Activated CD4-positive, CD25-positive, alpha-beta regulatory T cell treated with anti-CD3 and anti-CD28 coated beads, Interleukin-2, amount 50 U/mL, for 16 hours (primary cell): ENCODE measurements around the gene SUGP2.

Experiments used
- DNase-seq: peaks from one replicate; pipeline ENCODE4 v3.0.0-alpha.2; 2020; ENCODE audit warnings: low read depth, low spot score

The SUGP2 gene

GRCh38 chr19:19033426-19034203, at the start of gene SUGP2, which contains the start of gene ARMC6:
Gene SUGP2, minus strand, starts transcription at chr19:19033517. Its CDS starts 2,446 bp downstream, at chr19:19031071.
Gene ARMC6, plus strand, starts transcription at chr19:19033603. Its CDS starts 607 bp downstream, at chr19:19034210.
- DNase-seq, result peak; percentile 78

DNA sequence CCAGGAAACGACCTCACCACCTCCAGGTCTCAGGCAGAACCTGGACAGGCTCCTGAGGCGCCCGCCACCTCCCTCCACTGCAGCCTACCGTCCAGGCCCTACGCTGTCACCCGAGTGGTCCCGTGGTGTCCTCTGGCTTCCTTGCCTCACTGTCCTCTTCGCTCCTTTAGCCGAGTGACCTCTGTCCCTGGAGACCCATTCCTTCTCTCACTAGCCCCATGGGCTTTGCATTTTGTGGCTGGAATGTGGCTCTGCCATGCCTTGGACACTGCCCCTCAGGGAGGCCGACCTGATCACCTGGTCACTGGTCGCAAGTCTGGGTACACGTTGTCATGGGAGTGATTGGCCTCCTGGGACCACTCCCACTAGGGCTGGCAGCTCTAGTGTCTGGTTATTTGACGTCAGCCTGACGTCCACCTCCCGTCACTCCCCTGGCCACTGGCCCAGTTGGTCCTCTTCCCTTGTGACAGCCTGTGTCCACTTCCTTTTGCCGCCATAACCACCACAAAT, 48.4 kb upstream of the SUGP2 start:
- DNase-seq, result no peak

DNA sequence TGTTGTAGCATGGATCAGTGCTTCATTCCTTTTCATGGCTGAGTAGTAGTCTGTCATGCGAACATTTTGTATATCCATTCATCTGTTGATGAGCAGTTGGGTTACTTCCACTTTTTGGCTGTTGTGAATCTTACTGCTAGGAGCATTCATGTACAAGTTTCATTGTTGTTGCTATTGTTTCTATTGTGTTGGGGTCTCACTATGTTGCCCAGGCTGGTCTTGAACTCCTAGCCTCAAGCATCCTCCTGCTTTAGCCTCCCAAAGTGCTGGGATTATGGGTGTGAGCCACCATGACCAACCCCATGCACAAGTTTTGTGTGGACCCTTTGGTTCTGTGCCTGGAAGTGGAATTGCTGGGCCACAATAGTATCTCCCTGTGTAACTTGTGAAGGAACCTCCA, 46.3 kb upstream of the SUGP2 start:
- no peak for DNase-seq

GRCh38 chr19:19078801-19079200, 45.5 kb upstream of the SUGP2 start:
- DNase-seq, result no peak

DNA sequence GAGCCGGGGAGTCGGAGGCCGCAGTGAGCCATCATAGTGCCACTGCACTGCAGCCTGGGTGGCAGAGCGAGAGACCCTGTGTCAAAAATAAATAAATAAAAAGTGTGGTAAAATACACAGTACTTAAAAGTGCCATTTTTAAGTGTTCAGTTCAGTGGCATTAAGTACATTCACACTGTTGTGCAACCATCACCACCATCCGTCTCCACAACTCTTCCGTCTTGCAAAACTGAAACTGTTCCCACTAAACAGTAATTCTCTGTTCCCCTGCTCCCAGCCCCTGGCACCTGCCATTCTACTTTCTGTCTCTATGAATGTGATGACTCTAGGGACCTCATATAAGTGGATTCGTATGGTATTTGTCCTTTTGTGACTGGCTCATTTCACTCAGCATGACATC, 43.8 kb upstream of the SUGP2 start:
- no peak for DNase-seq

GRCh38 chr19:19076476-19076875, 43.2 kb upstream of the SUGP2 start:
- no peak for DNase-seq

- no peak for DNase-seq
Measured at GRCh38 chr19:19075126-19075525, 41.8 kb upstream of the SUGP2 start.

DNA sequence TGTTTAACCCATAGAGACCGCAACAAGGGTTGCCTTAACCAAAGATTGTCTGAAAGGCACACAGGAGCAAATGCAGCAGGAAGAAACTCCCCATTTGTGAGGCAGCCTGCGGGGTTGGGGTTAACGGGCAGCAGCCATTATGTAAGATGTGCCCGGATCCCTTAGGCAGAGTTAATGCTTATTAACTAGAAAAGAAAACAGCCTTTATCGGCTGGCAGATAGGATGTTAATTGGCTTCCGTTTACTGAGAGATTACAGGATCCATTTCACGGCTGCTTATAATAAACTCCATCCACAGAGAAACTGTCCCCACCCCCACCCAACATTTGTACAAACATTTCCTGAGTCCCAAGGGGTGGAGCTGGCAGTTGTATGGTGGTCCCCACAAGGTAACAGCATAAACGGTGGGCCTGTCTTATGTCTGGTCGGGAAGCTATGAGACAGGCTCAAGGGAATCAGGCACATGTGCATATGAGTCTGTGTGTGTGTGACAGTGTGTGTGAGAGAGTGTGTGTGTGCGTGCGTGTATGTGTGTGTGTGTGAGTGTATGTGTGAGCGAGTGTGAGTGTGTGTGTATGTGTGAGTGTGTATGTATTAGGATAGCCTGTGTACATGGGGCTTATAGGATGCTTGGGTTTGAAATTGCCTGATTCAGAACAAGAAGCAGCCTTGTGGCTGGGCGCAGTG, 41.0 kb upstream of the SUGP2 start:
- DNase-seq, result no peak

DNA sequence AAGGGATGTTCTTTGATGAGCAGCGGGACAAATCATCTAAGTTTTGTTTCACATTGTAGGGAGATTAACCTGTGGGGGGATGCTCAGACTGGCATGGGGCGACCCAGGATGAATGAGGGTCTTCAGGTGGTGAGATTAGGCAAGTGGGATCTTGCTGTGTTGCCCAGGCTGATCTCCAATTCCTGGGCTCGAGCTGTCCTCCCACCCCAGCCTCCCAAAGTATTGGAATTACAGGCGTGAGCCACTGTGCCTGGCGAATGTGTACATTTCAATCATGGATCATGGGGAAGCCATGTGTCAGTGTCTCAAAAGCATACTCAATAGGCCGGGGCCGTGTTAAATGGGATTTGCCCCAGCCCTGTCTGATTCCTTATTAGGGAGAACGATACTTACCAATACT, 38.6 kb upstream of the SUGP2 start:
- DNase-seq, result no peak

GRCh38 chr19:19068659-19069654, 35.6 kb upstream of the SUGP2 start:
- DNase-seq, result no peak

- no peak for DNase-seq
Measured at GRCh38 chr19:19067276-19068072, 34.2 kb upstream of the SUGP2 start.

DNA sequence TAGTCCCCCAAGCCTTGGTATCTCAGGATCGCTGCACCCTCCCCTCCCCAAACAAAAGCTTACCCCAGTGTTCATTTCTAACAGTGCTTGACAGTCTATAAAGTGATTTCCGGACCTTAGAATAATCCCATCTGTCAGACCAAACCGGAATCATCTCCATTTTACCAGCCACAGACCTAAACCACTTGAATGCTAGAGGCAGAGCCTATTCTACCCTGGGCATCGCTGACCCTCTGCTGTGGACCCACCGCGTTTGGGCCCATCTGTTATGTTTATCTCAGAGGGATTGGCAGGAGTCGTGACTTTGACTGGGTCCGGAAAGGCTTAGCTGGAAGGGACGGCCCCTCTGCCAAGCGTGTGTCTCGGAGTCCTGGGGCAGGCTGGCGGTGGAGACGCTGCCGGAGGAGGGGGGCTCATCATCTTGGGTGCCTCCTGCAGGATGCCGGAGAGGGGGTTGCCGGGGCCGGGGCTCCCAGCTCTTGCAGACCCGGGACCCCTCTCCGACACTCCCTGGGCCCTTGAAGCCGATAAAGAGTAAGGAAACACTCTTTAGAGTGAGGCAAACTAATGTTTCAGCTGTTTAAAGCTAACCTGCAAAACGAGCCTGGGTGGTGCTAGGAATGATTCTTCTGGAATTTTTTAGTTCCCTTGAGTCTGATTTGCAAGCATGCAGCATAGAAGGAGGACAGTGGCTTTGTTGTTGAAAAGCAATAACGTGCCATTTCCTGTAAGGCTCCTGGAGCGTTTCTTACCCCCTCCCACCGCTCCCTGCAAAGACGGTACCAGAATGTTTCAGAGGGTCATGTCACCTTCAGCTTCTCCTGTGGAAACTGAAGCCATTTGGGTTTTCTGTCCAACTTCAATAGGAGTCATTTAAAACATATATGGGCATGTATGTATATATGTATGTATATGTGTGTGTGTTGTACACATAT, 31.8 kb upstream of the SUGP2 start:
- no peak for DNase-seq

- DNase-seq, result no peak
Measured at GRCh38 chr19:19064098-19064722, 30.9 kb upstream of the SUGP2 start.

DNA sequence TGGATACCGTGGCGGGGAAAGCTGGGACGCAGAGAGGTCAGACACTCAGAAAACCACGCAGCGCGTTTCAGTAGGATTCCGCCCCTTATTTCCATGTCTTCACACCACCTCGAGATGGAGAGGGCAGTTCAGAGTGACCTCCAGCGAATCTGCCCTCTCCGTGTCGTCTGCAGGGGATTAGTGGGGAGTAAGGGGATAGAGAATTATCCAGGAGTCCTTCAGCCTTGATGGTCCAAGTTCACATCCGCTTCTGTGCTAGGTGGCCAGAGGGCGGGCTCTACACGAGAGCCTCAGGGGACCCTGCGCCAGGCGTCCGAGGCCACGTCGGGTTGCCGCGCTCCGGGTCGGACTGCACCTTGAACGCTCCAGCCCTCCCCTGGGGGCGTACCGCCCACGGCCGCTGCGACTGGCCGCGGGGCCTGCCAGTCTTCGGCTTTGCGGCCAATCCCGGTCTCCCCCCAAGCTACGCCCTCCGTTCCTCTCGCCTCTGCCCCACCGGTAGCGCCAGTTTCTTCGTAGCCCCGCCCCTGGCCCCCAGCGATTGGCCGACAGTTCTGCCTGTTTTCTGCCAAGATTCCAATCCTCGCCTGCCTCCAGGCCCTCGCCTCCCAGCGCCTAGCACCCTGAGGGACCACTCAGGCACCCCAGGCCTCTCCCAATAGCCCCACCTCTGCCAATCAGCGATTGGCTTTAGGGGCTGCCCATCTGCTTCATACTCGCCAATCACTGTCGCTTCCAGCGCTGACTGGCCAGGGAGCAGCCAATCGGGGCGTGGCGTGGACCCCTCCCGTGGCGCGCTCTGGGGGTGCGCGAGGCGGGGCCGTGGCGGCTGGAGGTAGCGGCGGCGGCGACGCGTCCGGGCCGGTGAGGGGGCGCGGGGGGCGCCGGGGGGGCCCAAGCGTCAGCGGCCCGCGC, 30.1 kb upstream of the SUGP2 start, which contains the start of gene SLC25A42:
SLC25A42 (plus strand) TSS at position 812 of the 915 bp plus-strand sequence. CDS start 32,131 bp downstream, outside the sequence.
- peak; percentile 99 for DNase-seq

DNA sequence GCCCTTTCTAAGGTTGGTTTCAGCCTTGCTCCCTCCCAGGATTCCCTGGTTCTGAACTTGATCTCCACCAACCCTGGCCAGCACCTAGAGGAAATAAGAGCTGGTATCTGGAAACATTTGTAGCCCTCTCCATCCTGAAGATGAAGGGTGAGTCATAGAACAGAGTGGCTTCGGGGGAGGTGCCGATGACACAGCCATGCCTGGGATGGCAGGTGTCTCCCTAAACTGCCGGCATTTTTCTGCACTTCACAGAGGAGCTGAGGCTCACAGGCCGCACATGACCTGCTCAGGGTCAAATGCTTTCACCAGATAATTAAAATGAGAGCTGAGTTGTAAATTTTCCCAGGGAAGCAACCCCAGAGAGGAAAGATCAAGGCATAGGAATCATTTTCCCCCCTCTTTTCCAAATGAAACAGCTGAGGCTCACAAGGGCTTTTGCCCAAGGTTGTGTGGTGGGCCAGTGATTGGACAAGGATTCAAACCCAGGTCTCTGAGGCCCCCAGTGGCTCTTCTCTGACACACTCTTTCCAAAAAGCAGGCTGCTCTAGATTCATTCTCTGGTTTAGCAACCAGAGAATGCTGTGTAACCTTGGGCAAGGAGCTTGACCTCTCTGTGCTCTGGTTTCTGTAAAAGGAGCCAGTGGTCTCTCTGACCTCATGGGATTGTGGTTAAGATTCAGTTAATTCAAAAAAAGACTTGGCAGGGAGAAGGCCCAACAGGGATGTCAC, 29.3 kb upstream of the SUGP2 start:
- no peak for DNase-seq

GRCh38 chr19:19061506-19061905, 28.2 kb upstream of the SUGP2 start:
- DNase-seq, result no peak
